OCI-LY7 (cell line): ENCODE results near the gene DGKD. TPM values are rescaled to one million over a fixed set of nuclear protein-coding genes. Genes with fewer than 3 reads are reported as not detected.

Source experiments
- BruUV-seq: library from RNA; stranded (reverse); fragments of 400-500 nt; replicated peaks from 2 replicates; lab custom pipeline; 2021; lab: Mats Ljungman, UMichigan
- CTCF ChIA-PET: fragments of 300-600 bp; sonication (Branson Sonifier 250); formaldehyde crosslinking; loops from one replicate; lab custom pipeline; 2022; ENCODE audit warnings: antibody characterized with exemption; ENCODE audit not compliant: unreplicated experiment; lab: Charles Lee
- POLR2A ChIA-PET: fragments of 300-600 bp; sonication (Branson Sonifier 250); formaldehyde crosslinking; loops from one replicate; lab custom pipeline; 2022; ENCODE audit warnings: antibody characterized with exemption; lab: Charles Lee
- DNase-seq: peaks from one replicate; pipeline ENCODE4 v3.0.0-alpha.2; 2015; ENCODE audit warnings: low spot score
- H2AFZ ChIP-seq: fragments of 200-600 bp; sonication (generic), shearing (Covaris generic); 2 replicates; pipeline ENCODE4 v1.6.1; 2014; ENCODE audit warnings: mild to moderate bottlenecking, antibody characterized with exemption, low read length, moderate library complexity
- H3K27ac ChIP-seq: fragments of 200-600 bp; sonication (generic); 2 replicates; pipeline ENCODE4 v1.5.1; 2014; ENCODE audit warnings: mixed run types, low read depth, mild to moderate bottlenecking, moderate library complexity, low read length, inconsistent platforms; ENCODE audit not compliant: poor library complexity, severe bottlenecking
- H3K36me3 ChIP-seq: fragments of 200-600 bp; sonication (generic); 2 replicates; pipeline ENCODE4 v1.6.1; 2014; ENCODE audit warnings: mild to moderate bottlenecking, antibody characterized with exemption, low read length, moderate library complexity, mixed read lengths; ENCODE audit not compliant: insufficient read depth
- H3K4me1 ChIP-seq: fragments of 200-600 bp; sonication (generic); 2 replicates; pipeline ENCODE4 v1.5.1; 2014; ENCODE audit warnings: mild to moderate bottlenecking, low read length; ENCODE audit not compliant: insufficient read depth, poor library complexity, severe bottlenecking
- H3K4me2 ChIP-seq: fragments of 200-600 bp; sonication (generic); 2 replicates; pipeline ENCODE4 v1.6.1; 2014; ENCODE audit warnings: mild to moderate bottlenecking, low read length
- H3K4me3 ChIP-seq: fragments of 200-600 bp; sonication (generic); 2 replicates; pipeline ENCODE4 v1.5.1; 2014; ENCODE audit warnings: mild to moderate bottlenecking, low read depth, low read length; ENCODE audit not compliant: poor library complexity, severe bottlenecking
- H3K79me2 ChIP-seq: fragments of 200-600 bp; sonication (generic); 2 replicates; pipeline ENCODE4 v1.6.1; 2016; ENCODE audit warnings: low read depth, mild to moderate bottlenecking, low read length, moderate library complexity, mixed read lengths; ENCODE audit not compliant: insufficient read depth
- H3K9me2 ChIP-seq: fragments of 200-600 bp; sonication (generic); 2 replicates; pipeline ENCODE4 v1.6.1; 2016; ENCODE audit warnings: mild to moderate bottlenecking, low read length, mixed read lengths; ENCODE audit not compliant: insufficient read depth
- H3K9me3 ChIP-seq: fragments of 200-600 bp; sonication (generic); 2 replicates; pipeline ENCODE4 v1.6.1; 2014; ENCODE audit warnings: mild to moderate bottlenecking, mixed run types, low read length, mixed read lengths
- H4K20me1 ChIP-seq: fragments of 200-600 bp; sonication (generic); 2 replicates; pipeline ENCODE4 v1.6.1; 2014; ENCODE audit warnings: mild to moderate bottlenecking, antibody characterized with exemption, low read length, moderate library complexity, mixed read lengths; ENCODE audit not compliant: insufficient read depth
- CTCF ChIP-seq: fragments of 200-600 bp; sonication (generic); conservative IDR thresholded peaks from 2 replicates; pipeline ENCODE4 v1.5.1; 2014; ENCODE audit warnings: mild to moderate bottlenecking, antibody characterized with exemption, low read length, moderate library complexity, mixed read lengths
- EZH2phosphoT487 ChIP-seq: fragments of 200-600 bp; sonication (generic); IDR thresholded peaks from 2 replicates; pipeline ENCODE4 v1.6.1; 2018; ENCODE audit warnings: low read depth, borderline replicate concordance, mild to moderate bottlenecking, mixed run types, antibody characterized with exemption, low read length, moderate library complexity, mixed read lengths
- intact Hi-C: fragments of 100-400 bp; cut with micrococcal nuclease; formaldehyde crosslinking; loops from one replicate; pipeline ENCODE4 v1.10.0; 2022; ENCODE audit not compliant: unreplicated experiment
- total RNA-seq, 2 experiments: library from RNA; depleted of rRNA in 1 of 2; stranded (reverse); fragments of >200 nt in 1 of 2; shearing (Covaris generic) in 1 of 2; gene quantifications; 2 replicates each; pipeline ENCODE4 v1.2.3, GENCODE V29; 2014 to 2022

DGKD gene
- total RNA-seq, 2 experiments from 2014 or later, result 62.9 to 271 TPM

GRCh38 chr2:233409286-233409991 is 55.1 kb downstream of the DGKD start:
- Histone ChIP-seq H3K79me2 (peaks cover 11% of the 10 kb centered on the region; the same call in 1 of the 2 replicates), H3K4me2 (no peak overlapping the region), H3K4me3 (no peak overlapping the region), H2AFZ (no peak overlapping the region), H3K36me3 (peaks cover 72% of the 10 kb centered on the region), H3K9me3 (peaks cover 25% of the 10 kb centered on the region; the same call in 1 of the 2 replicates), H3K9me2 (no peaks in the 10 kb centered on the region), H3K4me1 (peaks cover 3% of the 10 kb centered on the region), H3K27ac (no peak overlapping the region), H4K20me1 (no peaks in the 10 kb centered on the region)
- ChIA-PET POLR2A (interaction anchor here (1.4 to 1.7 kb wide), 2 partner anchors 10 to 16 kb away, joined by 4 read pairs; no protein-coding TSS in a partner anchor), CTCF (no interaction called here)
- intact Hi-C loops, result no loop called here
- TF ChIP-seq CTCF, result no peak
- TF ChIP-seq EZH2phosphoT487, result no peak
- BruUV-seq, result no TSS peak
- no peak for DNase-seq

- Histone ChIP-seq H3K36me3 (peaks cover 70% of the 10 kb centered on the region), H3K4me2 (no peak overlapping the region), H3K27ac (no peak overlapping the region), H3K4me1 (peaks cover 3% of the 10 kb centered on the region), H3K4me3 (no peak overlapping the region), H2AFZ (no peak overlapping the region), H3K79me2 (peaks cover 11% of the 10 kb centered on the region; the same call in 1 of the 2 replicates), H4K20me1 (no peaks in the 10 kb centered on the region), H3K9me3 (peaks cover 25% of the 10 kb centered on the region; the same call in 1 of the 2 replicates), H3K9me2 (no peaks in the 10 kb centered on the region)
- POLR2A ChIA-PET, result interaction anchor here (1.4 to 1.7 kb wide), 2 partner anchors 9 to 15 kb away, joined by 4 read pairs; no protein-coding TSS in a partner anchor
- DNase-seq, result no peak
- TF ChIP-seq CTCF, result no peak
- no peak for TF ChIP-seq EZH2phosphoT487
- CTCF ChIA-PET, result no interaction called here
- intact Hi-C loops, result no loop called here
- BruUV-seq, result no TSS peak
These were observed 56.0 kb downstream of the DGKD start for GRCh38 chr2:233410196-233410760.
